ENCODE results near the gene JCAD.
"Not testable (repeated sequence)": the region's sequence is repeated elsewhere in the genome, so short reads cannot be mapped to it uniquely, and the experiment has no call there.

The JCAD gene

DNA sequence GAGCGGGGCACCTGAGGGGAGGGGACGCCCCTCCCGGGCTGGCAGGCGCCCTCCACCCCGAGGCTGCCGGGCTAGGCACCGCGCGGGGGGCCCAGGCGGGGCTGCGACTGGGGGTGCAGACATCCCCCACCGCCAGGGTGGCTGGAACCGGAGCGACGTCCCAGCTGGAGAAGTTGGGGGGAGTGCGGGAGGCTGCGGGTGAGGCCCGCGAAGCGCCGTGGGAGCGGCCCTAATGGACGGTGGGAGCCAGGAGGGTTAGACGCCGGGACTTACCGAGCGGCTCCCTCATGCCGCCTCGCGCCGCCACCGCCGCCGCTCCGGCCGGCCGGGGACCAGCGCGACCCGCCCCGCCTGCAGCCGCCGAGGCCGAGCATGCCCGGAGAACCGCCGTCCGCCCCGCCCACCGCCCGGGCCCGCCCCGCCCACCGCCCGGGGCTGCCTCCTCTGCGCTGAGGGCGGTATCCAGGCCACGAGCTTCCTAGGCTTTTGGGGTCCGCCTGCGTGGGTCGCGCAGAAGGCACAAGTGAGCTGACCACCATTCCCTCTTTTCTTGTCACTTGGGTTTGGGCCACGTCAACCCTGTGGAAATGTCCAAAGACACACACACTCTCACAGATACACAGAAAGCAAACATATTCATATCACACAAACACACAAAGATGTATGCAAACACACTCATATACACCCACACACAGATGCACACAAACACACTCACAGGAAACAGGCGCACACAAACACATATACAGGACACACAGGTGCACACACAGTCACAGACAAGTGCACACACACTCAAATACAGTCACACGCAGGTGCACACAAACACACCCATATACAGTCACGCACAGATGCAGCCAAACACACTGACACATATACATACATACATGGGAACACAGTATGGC lies at the start of gene JCAD:
JCAD (minus strand) TSS at position 378 of the 899 bp plus-strand sequence. CDS start 11,774 bp downstream, outside the sequence.
- DNase-seq: peak; percentile 49

DNA sequence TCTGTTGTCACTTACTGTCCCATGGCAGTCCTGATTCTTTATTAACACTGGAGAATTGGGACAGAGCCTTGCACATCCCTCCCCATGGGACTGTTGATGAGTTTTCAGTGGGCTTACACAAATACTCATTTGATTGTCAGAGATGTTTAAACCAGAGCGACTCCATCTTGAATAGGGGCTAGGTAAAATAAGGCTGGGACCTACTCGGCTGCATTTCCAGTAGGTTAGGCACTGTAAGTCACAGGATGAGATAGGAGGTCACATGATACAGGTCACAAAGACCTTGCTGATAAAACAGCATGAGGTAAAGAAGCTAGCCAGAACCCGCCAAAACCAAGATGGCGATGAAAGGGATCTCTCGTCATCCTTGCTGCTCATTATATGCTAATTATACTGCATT lies 47.6 kb upstream of the JCAD start:
- DNase-seq: no peak

DNA sequence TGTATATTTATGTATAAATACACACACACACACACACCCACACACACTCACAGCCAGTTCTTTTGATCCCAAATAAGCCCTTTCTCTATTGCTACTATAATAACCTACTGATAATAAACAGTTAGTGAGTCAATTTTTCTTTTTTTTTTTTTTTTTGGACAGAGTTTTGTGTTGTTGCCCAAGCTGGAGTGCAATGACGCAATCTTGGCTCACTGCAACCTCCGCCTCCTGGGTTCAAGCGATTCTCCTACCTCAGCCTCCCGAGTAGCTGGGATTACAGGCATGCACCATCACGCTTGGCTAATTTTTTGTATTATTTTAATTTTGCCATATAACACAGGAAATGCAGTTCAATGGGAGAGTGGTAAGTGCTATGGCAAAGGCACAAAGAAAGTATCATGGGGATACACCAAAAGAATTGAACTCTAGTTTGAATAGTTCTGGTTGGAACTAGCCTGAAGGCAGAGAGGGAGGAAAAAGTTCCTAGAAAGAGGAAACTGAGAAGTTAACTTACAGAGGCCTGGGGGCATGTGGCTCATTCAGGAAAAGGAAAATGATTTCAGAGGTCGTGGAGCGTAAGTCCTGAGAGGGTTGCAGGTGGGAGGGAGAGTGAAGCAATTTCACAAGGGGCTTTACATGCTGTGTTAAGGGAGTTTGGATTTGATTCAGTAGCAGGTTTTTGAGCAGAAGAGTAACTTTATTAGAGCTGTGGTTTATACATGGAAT lies 44.4 kb upstream of the JCAD start:
- DNase-seq: no peak

DNA sequence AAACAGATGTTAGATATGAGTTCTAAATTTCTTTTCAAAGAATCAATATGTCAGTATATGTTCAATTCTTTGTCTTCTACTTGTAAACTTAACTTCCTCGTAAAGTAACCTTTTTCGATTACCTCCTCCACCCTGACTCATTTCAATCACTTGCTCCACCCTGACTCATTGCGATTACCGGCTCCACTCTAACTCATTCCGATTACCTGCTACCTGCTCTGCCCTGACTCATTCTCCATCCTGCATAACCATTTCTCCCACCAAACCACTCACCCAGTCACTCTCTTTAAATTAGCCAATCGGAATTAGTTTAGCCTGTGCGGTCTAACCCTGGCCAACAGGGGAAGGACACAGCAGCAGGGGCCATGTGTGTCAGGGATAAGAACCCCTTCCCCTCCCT lies 40.3 kb upstream of the JCAD start:
- not testable (repeated sequence) for DNase-seq

DNA sequence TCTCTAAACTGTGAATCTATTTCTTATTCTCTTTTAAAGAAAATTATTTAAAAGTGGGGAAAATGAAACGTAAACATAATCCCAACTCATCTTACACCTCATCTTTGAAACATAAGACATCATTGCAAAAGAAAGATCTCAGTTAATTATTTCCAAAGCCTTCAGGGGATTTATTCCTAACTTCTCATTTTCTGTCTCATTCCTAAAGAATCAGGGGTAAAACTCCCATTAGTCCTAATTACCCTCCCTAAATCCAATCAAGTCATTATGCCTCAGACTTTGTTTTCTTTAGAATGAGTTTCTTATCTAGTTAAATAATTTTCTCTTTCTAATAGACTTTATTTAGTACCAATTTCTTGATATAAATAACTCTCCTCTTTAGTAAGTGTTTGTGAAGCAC lies 39.7 kb upstream of the JCAD start:
- no peak for DNase-seq

DNA sequence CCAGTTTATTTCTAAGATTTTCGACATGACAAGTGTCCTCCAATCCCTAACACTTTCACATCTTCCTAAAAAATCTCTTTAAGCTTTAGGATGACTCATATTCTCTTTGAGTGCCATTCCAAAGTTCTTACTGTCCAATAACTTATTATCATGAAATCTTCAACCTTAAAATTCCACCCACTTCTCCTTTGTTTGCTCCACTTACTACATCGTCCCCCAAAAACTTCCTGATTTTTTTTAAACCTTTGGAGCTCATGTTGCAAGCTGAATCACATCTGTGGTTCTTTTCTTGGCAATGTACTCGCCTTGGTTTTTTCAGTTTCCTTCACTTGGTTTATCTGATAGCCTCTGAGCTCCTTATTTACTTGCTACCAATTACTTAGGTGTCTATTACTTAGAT lies 39.2 kb upstream of the JCAD start:
- DNase-seq: no peak

DNA sequence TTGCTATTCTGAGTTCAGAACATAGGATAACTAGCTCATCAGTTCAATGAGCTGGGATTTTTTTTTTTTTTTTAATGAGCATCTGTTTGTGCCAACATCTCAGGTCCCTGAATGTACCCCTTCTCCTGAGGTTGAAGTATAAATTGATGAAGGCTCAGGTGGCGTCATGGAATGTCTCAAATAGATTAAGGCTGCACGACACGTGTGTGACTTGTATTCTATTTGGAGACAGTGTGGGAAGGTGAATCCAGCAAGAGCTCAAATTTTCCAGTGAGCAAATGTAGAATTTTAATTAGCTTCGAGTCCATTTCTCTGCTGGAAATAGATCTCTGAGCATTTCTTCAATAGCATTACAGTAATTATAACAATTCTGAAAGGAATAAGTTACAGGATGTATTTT lies 37.2 kb upstream of the JCAD start:
- DNase-seq: no peak

DNA sequence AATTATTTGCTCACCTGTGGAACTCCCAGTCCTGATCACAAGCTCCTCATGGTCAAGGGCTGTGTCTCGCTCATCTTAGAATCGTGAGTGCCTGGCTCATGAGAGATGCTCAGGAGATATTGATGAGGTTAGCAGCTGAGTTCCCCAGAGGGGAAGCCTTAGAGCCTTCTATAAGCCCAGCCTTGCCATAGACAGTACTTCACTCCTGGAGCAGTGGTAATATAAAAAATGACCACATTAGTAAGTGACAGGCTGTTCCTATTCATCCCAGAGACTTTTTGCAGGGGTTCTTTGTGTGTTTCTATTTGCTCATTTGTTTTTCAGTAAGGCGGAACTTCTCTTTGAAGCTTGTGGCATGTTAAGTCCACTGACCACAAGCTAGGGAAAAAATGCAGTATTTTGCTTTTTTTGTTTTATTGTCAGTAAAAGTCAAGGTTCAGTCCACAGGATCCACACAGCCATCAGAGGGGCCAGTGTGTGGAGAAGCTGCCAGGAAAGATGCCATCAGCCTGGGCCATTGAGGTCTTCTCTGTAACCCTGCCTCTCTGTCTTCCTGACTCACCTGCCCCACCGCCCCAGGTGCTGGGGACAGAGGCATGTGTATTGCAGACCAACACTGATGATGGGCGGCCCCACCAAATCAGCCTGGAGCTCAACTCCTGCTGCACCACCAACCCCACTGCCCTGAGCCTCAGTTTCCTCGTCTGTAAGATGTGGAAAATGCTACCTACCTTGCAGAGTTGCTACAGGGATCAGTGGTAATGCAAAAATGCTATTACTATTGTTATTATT lies 36.4 kb upstream of the JCAD start:
- no peak for DNase-seq

GRCh38 chr10:30094601-30095000 lies 35.2 kb upstream of the JCAD start:
- DNase-seq: no peak

- DNase-seq: no peak
These were observed 34.0 kb upstream of the JCAD start for GRCh38 chr10:30093303-30093950.

DNA sequence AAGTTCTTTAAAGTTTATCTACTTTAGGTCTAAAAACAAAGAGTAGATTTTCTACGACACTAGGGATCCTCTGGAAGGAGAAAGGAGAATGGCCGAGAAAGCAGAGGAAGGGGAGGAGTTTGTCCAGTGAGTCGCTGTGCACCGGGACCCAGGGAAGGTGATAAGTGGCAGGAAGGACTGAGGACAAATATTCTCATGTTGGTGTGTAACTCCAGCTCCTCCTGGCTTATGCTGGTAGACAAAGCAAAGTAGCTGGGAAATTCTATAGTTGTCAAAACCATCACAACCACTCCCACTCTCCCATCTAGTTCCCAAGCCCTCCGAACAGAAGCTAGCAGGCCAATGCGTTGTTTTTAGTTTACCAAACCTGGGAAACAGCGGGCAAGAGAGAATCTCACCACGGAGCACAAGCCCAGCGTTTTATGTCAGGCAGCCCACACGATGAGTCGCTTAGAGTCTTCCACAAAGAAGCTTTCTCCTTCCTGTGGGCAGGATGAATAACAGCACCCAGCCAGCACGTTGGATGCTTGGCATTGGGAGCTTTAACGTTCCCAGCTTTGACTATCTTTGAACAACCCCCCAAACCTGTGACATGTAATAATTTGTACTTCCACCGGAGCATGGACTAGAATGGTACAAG lies 32.9 kb upstream of the JCAD start:
- DNase-seq: no peak

DNA sequence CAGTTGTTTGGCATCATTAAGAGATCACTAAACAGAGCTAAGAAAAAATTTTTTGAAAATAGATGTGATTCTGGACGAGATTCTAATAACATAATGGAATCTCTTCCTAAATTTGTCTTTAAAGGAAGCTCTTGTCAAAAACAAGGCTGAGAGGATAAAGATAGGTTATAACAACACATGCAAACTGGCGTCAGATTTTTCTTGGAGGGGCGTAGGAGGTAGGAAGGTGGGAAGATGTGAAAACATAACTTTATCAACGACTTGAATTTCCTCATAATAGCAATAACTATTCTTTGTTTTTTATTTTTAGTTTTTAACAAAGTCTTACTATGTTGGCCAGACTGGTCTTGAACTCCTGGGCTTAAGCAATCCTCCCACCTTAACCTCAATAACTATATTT lies 31.8 kb upstream of the JCAD start:
- no peak for DNase-seq

- no peak for DNase-seq
These were observed 28.8 kb upstream of the JCAD start for GRCh38 chr10:30088178-30088577.

GRCh38 chr10:30083934-30084333 lies 24.5 kb upstream of the JCAD start:
- no peak for DNase-seq

- DNase-seq: no peak
These were observed 21.8 kb upstream of the JCAD start for GRCh38 chr10:30081182-30081581.

DNA sequence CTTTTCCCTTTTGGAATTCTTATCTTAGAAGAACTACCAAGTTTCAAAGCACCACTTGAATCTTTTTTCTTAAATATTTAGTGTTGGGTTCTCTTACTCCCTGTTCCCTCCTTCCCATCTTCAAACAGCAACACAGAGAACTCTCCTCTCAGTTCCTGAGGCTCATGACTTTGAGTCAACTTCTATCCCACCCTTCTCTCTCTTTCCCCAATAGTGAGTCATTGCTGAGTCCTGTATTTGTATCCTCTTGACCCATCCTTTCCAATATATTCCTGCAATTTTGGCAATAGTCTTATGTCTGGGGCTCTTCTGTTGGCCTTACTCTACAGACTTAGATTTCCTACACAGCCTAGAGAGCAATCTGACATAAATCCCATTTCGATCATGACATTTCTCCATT lies 20.8 kb upstream of the JCAD start:
- no peak for DNase-seq

- DNase-seq: no peak
These were observed 20.0 kb upstream of the JCAD start for GRCh38 chr10:30079408-30079807.

DNA sequence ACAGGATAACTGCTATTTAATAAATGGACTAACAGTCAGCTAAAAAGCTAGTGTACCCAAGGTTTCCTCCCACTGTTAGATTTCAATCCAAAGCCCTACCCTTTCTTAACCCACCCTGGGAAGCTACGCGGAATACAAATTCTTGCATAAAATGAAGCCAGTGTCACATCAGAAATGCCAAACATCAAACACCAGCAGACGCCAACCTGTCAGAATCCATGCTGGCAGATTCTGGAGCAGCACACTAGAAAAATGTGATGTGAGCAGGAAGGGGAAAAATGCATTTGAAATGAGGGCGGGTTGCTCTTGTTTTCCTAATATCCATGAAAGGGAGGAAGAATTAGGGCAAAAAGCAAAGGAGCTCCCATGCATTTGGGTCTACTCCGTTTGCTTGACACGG lies 16.1 kb upstream of the JCAD start:
- no peak for DNase-seq

- no peak for DNase-seq
These were observed 15.5 kb upstream of the JCAD start for GRCh38 chr10:30074933-30075332.

- DNase-seq: no peak
These were observed 14.7 kb upstream of the JCAD start for GRCh38 chr10:30074090-30074489.

- DNase-seq: no peak
These were observed 14.3 kb upstream of the JCAD start for GRCh38 chr10:30073767-30074060.

- no peak for DNase-seq
These were observed 13.8 kb upstream of the JCAD start for GRCh38 chr10:30073045-30073766.
